GM10266 (cell line): ENCODE results near the gene SIT1.
A peak's percentile ranks its signal among the peaks of the same experiment; 100 is the strongest.
"Not testable (repeated sequence)": the region's sequence is repeated elsewhere in the genome, so short reads cannot be mapped to it uniquely, and the experiment has no call there.

Experiments used
- DNase-seq: peaks from one replicate; pipeline ENCODE4 v3.0.0; 2012; ENCODE audit errors: extremely low spot score
- TF ChIP-seq, protein P1 (sequence below): IDR thresholded peaks from 2 replicates; pipeline ENCODE4 v1.5.1; 2012; ENCODE audit warnings: mild to moderate bottlenecking, low read depth; ENCODE audit not compliant: control insufficient read depth, insufficient read depth; ENCODE audit errors: missing control alignments

Gene SIT1

DNA sequence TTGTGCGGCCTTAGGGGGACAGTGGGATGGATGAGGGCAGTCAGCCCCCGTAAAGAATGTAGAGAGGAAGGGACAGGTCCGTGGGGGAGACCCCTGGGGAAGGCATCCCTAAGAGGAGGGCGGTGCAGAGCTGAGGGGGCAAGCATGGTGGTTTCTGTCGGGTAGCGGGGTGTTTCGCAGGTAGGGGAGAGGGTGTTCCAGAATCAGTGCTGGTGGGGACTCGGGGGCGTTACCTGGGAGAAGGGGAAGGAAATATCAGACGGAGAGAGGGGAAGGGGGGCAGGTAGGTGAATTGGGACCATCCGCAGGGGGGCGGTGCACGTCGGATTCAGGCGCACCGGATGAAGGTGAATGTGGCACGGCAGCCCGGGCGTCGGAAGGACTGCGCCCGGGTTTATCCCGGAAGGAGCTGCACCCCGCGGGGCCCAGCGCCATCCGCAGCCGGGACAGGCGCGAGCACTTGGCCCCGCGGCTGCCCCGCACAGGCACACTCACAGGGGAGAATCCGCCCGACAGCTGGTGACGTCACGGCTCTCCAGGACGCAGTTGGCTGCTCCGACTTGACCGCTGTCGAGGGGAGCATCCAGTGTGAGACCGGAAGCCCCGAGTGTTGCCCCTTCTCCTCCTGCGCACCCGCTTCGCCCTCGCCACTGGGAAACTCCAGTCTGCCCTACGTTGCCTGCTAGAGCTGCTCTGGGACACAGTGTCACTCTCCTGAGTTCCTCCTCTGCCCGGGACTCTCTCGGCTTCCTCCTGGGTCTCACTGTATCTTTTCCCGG is 33.9 kb downstream of the SIT1 start:
- TF ChIP-seq, protein P1, sequence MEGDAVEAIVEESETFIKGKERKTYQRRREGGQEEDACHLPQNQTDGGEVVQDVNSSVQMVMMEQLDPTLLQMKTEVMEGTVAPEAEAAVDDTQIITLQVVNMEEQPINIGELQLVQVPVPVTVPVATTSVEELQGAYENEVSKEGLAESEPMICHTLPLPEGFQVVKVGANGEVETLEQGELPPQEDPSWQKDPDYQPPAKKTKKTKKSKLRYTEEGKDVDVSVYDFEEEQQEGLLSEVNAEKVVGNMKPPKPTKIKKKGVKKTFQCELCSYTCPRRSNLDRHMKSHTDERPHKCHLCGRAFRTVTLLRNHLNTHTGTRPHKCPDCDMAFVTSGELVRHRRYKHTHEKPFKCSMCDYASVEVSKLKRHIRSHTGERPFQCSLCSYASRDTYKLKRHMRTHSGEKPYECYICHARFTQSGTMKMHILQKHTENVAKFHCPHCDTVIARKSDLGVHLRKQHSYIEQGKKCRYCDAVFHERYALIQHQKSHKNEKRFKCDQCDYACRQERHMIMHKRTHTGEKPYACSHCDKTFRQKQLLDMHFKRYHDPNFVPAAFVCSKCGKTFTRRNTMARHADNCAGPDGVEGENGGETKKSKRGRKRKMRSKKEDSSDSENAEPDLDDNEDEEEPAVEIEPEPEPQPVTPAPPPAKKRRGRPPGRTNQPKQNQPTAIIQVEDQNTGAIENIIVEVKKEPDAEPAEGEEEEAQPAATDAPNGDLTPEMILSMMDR = peak; percentile 38
- DNase-seq = peak; percentile 76

DNA sequence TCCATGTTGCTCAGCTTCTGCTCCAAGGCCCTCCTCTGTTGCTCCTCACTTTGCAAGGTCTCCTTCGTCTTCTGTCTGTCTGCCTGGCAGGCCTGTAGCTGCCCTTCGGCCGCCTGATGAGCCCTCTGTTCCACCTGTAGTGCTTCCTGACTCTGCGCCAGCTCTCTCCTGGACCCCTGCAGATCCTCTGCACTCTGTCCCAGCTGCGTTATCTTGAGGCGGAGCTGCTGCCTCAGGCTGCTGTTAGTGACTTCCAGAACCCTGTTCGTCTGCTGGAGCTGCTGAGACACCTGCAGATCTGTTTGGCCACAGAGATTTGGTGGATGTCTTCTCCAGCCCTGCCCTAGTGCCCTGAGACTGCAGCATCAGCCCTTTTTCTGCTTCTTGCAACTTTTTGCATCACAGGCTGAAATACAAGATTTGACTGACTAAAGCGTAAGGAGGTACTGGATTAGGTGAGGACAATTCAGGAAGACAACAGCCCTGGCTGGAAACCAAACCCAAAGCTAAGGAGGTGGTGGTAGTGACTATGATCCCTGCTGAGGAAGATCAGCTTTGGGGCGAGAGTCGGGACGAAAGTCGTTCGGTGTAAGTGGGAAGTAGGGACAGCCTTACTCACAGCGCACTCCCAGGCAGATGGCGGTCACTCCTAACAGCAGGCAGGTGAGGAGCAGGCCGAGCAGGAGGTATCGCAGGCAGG is 34.6 kb downstream of the SIT1 start:
- TF ChIP-seq, protein P1 = no peak
- no peak for DNase-seq

DNA sequence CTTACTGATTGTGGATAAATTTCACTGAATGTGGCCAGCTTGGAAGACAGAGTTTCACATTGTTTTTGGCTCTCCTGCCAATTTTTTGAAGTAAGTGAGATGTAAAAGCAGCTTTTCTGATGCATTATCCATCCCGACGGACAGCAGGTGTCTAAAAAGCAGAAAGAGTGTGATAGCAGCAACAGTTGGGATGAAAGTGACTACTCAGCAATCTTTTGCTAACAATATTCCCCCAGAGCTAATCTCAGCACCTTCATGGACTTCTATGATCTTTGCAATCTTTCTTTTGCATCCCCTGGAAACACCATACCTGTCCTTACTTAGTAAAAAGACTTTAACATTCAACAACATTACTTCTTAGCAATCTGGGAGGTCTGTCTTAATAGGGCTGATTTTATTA is 37.9 kb downstream of the SIT1 start:
- no peak for DNase-seq
- TF ChIP-seq, protein P1 = no peak

DNA sequence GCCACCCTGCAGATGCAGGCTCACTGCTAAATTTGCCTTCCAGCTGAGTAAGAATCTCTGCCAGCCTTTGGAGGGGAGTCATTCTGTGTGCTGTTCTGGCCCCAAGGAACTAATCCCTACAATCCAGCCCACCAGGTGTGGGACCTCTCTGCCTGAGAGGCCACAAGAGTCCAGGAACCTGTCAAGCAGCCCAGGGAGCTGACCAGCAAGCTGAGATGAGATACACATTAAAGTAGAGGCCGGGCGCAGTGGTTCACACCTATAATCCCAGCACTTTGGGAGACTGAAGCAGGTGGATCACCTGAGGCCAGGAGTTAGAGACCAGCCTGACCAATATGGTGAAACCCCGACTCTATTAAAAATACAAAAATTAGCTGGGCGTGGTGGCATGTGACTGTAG is 38.7 kb downstream of the SIT1 start:
- DNase-seq = not testable (repeated sequence)

DNA sequence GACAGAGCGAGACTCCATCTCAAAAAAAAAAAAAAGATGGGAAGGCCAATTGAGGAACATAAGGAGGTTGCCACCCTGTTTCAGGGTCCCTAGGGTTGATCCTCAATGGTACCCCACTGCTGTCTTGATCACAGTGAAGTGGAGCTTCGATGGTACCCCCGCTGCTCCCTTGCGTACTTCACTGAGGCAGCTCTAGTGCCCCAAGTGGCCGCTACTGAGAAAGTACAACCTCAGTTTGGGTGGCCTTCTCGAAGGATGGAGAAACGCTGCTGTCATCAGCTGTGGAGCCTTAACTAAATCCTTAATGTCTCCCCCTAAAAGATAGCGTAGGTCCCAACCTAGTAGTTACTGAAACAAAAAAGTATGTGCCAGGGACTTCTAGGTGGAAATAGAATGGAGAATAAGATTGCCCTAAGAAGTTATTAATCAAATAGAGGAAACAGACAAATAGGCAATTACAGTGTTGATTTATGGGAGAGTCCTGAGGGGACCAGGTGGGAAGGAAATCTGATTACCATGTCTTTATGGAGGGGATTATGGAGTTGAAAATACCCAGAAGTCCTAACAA is 39.4 kb downstream of the SIT1 start:
- TF ChIP-seq, protein P1 = peak; percentile 65
- peak; percentile 69 for DNase-seq

DNA sequence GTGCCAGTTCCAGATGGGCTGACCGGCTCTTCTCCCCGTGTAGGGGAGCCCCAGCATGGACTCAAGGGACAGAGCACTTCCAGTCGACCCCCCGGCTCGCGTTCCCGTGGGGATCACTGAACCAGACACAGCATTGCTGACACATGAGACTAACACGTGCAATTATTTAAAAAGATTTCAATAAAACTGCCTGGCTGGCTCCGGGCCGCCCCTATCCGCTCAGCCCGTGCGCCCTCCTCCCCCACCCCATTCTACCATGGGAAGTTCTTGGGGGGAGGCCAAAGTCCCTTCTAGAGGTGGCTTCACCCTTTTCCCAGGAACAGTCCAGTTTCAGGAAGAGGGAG is 40.9 kb downstream of the SIT1 start:
- DNase-seq = no peak

DNA sequence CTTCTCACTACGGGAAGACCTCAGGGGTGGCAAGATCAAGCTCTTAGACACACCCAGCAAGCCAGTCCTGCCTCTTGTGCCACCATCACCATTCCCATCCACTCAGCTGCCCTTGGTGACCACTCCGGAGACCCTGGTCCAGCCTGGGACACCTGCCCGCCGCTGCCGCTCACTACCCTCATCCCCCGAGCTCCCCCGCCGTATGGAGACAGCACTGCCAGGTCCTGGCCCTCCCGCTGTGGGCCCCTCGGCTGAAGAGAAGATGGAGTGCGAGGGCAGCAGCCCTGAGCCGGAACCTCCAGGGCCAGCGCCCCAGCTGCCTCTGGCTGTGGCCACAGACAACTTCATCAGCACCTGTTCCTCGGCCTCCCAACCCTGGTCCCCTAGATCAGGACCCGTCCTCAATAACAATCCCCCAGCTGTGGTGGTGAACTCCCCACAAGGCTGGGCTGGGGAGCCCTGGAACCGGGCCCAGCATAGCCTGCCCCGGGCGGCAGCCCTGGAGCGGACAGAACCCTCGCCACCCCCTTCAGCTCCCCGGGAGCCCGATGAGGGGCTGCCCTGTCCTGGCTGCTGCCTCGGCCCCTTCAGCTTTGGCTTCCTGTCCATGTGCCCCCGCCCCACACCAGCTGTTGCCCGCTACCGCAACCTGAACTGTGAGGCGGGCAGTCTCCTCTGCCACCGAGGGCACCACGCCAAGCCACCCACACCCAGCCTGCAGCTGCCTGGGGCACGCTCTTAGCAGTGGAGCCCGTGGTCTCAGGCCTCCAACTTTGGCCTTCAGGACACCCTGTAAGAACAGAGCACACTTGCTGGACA is 41.5 kb downstream of the SIT1 start:
- TF ChIP-seq, protein P1 = no peak
- DNase-seq = no peak

More for the DNA sequence above, 40.9 kb downstream of the SIT1 start:
- TF ChIP-seq, protein P1 = no peak
